ENCODE measurements around the gene RPS6KA5.

- TF ChIP-seq, protein P1, sequence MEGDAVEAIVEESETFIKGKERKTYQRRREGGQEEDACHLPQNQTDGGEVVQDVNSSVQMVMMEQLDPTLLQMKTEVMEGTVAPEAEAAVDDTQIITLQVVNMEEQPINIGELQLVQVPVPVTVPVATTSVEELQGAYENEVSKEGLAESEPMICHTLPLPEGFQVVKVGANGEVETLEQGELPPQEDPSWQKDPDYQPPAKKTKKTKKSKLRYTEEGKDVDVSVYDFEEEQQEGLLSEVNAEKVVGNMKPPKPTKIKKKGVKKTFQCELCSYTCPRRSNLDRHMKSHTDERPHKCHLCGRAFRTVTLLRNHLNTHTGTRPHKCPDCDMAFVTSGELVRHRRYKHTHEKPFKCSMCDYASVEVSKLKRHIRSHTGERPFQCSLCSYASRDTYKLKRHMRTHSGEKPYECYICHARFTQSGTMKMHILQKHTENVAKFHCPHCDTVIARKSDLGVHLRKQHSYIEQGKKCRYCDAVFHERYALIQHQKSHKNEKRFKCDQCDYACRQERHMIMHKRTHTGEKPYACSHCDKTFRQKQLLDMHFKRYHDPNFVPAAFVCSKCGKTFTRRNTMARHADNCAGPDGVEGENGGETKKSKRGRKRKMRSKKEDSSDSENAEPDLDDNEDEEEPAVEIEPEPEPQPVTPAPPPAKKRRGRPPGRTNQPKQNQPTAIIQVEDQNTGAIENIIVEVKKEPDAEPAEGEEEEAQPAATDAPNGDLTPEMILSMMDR (IDR thresholded peaks at IDR 0.05), result no peak
- TF ChIP-seq POLR2A (IDR thresholded peaks at IDR 0.05) (no peak), POLR2AphosphoS5 (IDR thresholded peaks at IDR 0.05) (no peak)
Measured at GRCh38 chr14:91032248-91032647, 28.2 kb downstream of the RPS6KA5 start.

Data from stomach (tissue), 4 donors.